CD4-positive, CD25-positive, alpha-beta regulatory T cell (primary cell): ENCODE data around the gene ASRGL1. TPM values are rescaled to one million over a fixed set of nuclear protein-coding genes. Genes with fewer than 3 reads are reported as not detected.

Source experiments
- ATAC-seq, 2 donors: fragments of 150-1000 bp; cut with Tn5 transposase; one replicate each; pipeline ENCODE4 v1.10.0; 2021; ENCODE audit warnings: low read depth in 2 of 2, moderate number of reproducible peaks in 2 of 2, moderate library complexity in 1 of 2
- DNase-seq, 3 donors: peaks; one replicate each; pipeline versions ENCODE4 v3.0.0 to v3.0.0-alpha.2; 2012 to 2022; ENCODE audit warnings: mixed read lengths in 1 of 3
- H3K27ac ChIP-seq: one replicate; pipeline ENCODE4 v1.7.0; 2013; ENCODE audit warnings: mild to moderate bottlenecking, low read length; ENCODE audit not compliant: insufficient read depth, poor library complexity, severe bottlenecking
- H3K27me3 ChIP-seq: one replicate; pipeline ENCODE4 v1.7.0; 2013; ENCODE audit warnings: low read length; ENCODE audit not compliant: control insufficient read depth, insufficient read depth
- H3K36me3 ChIP-seq: one replicate; pipeline ENCODE4 v1.7.0; 2013; ENCODE audit warnings: mild to moderate bottlenecking, low read length, moderate library complexity; ENCODE audit not compliant: control insufficient read depth, insufficient read depth
- H3K4me1 ChIP-seq: 2 replicates; pipeline ENCODE4 v1.7.0; 2013; ENCODE audit warnings: mild to moderate bottlenecking, low read length; ENCODE audit not compliant: insufficient read depth, control insufficient read depth, poor library complexity, severe bottlenecking
- H3K4me3 ChIP-seq: one replicate; pipeline ENCODE4 v1.7.0; 2013; ENCODE audit warnings: low read depth, mild to moderate bottlenecking, low read length, moderate library complexity
- H3K9me3 ChIP-seq, 2 experiments: 1 replicate in 1 of 2; 2 replicates in 1 of 2; pipeline ENCODE4 v1.7.0; 2013; ENCODE audit warnings: low read length in 2 of 2, mild to moderate bottlenecking in 1 of 2, moderate library complexity in 1 of 2; ENCODE audit not compliant: control insufficient read depth in 2 of 2
- H3K27ac Mint-ChIP-seq, 3 donors: one replicate each; pipeline ENCODE4 v1.8.0; 2020 to 2022; ENCODE audit warnings: mild to moderate bottlenecking in 3 of 3, mixed read lengths in 3 of 3, moderate library complexity in 2 of 3
- H3K27me3 Mint-ChIP-seq: one replicate; pipeline ENCODE4 v1.8.0; 2022; ENCODE audit warnings: mild to moderate bottlenecking, mixed read lengths
- H3K36me3 Mint-ChIP-seq: one replicate; pipeline ENCODE4 v1.8.0; 2020; ENCODE audit warnings: mixed read lengths
- H3K4me1 Mint-ChIP-seq, 4 donors: one replicate each; pipeline ENCODE4 v1.8.0; 2020 to 2022; ENCODE audit warnings: mixed read lengths in 4 of 4, mild to moderate bottlenecking in 1 of 4
- H3K4me3 Mint-ChIP-seq, 4 donors: one replicate each; pipeline ENCODE4 v1.8.0; 2020 to 2022; ENCODE audit warnings: mild to moderate bottlenecking in 4 of 4, mixed read lengths in 4 of 4, moderate library complexity in 3 of 4
- H3K9me3 Mint-ChIP-seq, 7 donors: one replicate each; pipeline ENCODE4 v1.8.0; 2020 to 2022; ENCODE audit warnings: mixed read lengths in 7 of 7, mild to moderate bottlenecking in 3 of 7, moderate library complexity in 2 of 7
- polyA plus RNA-seq, 4 donors: library from polyadenylated mRNA; unstranded; fragments of 300-500 nt; fragmentation: Illumina TruSeq; gene quantifications; one replicate each; pipeline ENCODE4 v1.2.3, GENCODE V29; 2021
- total RNA-seq: library from RNA; stranded (reverse); gene quantifications from one replicate; pipeline ENCODE4 v1.2.3, GENCODE V29; 2022

The ASRGL1 gene
- total RNA-seq (0.57 TPM), polyA plus RNA-seq (1 to 10 TPM in 3 of 4 donors, not detected in 1; 1.4 to 3.6 (median 3.5) TPM)

- Mint-ChIP-seq H3K9me3 (peaks cover 0 to 3% (median 0%) of the 10 kb centered on the region in 7 donors), H3K4me1 (peaks cover 4 to 22% (median 6%) of the 10 kb centered on the region in 4 donors), H3K36me3 (no peaks in the 10 kb centered on the region), H3K27me3 (peaks cover 62% of the 10 kb centered on the region), H3K27ac (peak within 1 kb of the TSS; percentile 9 to 67 (median 49)), H3K4me3 (peak within 1 kb of the TSS; percentile 73 to 88 (median 86))
- H3K27me3 ChIP-seq = peaks cover 23% of the 10 kb centered on the region
- no peaks in the 10 kb centered on the region for H3K9me3 ChIP-seq
- peak; percentile 58 to 72 (median 62) for DNase-seq
- peak within 1 kb of the TSS; percentile 51 for H3K4me3 ChIP-seq
- H3K27ac ChIP-seq = no peak within 1 kb of the TSS
- peaks cover 13% of the 10 kb centered on the region for H3K4me1 ChIP-seq
- H3K36me3 ChIP-seq = no peaks in the 10 kb centered on the region
- ATAC-seq = peak; percentile 62 to 70
Measured at GRCh38 chr11:62337303-62338181, at the start of gene ASRGL1. ASRGL1 (plus strand) TSS chr11:62337448; CDS start chr11:62337978, 530 bp downstream.

- H3K4me3 ChIP-seq = no peak overlapping the region
- H3K27me3 Mint-ChIP-seq = peaks cover 28% of the 10 kb centered on the region
- H3K27ac Mint-ChIP-seq = peak overlapping the region in 1 of 3 donors; percentile 94
- H3K4me1 Mint-ChIP-seq = no peaks in the 10 kb centered on the region
- DNase-seq = peak in 1 of 3 donors; percentile 14
- no peaks in the 10 kb centered on the region for H3K27me3 ChIP-seq
- no peak overlapping the region for H3K4me3 Mint-ChIP-seq
- H3K9me3 Mint-ChIP-seq = peaks cover 0 to 2% (median 0%) of the 10 kb centered on the region in 7 donors
- H3K9me3 ChIP-seq = no peaks in the 10 kb centered on the region
- no peaks in the 10 kb centered on the region for H3K36me3 ChIP-seq
- no peak overlapping the region for H3K27ac ChIP-seq
- no peaks in the 10 kb centered on the region for H3K4me1 ChIP-seq
- no peaks in the 10 kb centered on the region for H3K36me3 Mint-ChIP-seq
- no peak for ATAC-seq
Measured at GRCh38 chr11:62295504-62295903, 41.7 kb upstream of the ASRGL1 start.

GRCh38 chr11:62298975-62299374, 38.3 kb upstream of the ASRGL1 start, which contains the start of gene SCGB1D4:
SCGB1D4 (minus strand) TSS chr11:62299075; CDS start chr11:62299010, 65 bp downstream.
- peaks cover 7% of the 10 kb centered on the region for H3K27me3 ChIP-seq
- no peaks in the 10 kb centered on the region for H3K36me3 Mint-ChIP-seq
- no peaks in the 10 kb centered on the region for H3K9me3 ChIP-seq
- H3K4me1 ChIP-seq = no peaks in the 10 kb centered on the region
- no peaks in the 10 kb centered on the region for H3K4me1 Mint-ChIP-seq
- no peak for DNase-seq
- no peak within 1 kb of the TSS for H3K4me3 Mint-ChIP-seq
- no peak within 1 kb of the TSS for H3K4me3 ChIP-seq
- no peaks in the 10 kb centered on the region for H3K36me3 ChIP-seq
- H3K27ac ChIP-seq = no peak within 1 kb of the TSS
- H3K27ac Mint-ChIP-seq = no peak within 1 kb of the TSS
- no peak for ATAC-seq
- H3K27me3 Mint-ChIP-seq = peaks cover 25% of the 10 kb centered on the region
- H3K9me3 Mint-ChIP-seq = no peaks in the 10 kb centered on the region

- DNase-seq (no peak), ATAC-seq (no peak)
- H3K27me3 ChIP-seq = peaks cover 10% of the 10 kb centered on the region
- H3K4me3 ChIP-seq = no peak overlapping the region
- Mint-ChIP-seq H3K27ac (no peak overlapping the region), H3K27me3 (peaks cover 41% of the 10 kb centered on the region), H3K4me1 (peaks cover 0 to 10% (median 2%) of the 10 kb centered on the region in 4 donors), H3K4me3 (no peak overlapping the region), H3K9me3 (peaks cover 0 to 6% (median 0%) of the 10 kb centered on the region in 7 donors), H3K36me3 (no peaks in the 10 kb centered on the region)
- peaks cover 0 to 4% of the 10 kb centered on the region in 2 experiments for H3K9me3 ChIP-seq
- H3K4me1 ChIP-seq = no peaks in the 10 kb centered on the region
- H3K27ac ChIP-seq = no peak overlapping the region
- no peaks in the 10 kb centered on the region for H3K36me3 ChIP-seq
Measured at GRCh38 chr11:62306227-62306626, 31.0 kb upstream of the ASRGL1 start.

GRCh38 chr11:62307950-62308349, 29.3 kb upstream of the ASRGL1 start:
- peaks cover 0 to 6% (median 1%) of the 10 kb centered on the region in 7 donors for H3K9me3 Mint-ChIP-seq
- no peaks in the 10 kb centered on the region for H3K36me3 Mint-ChIP-seq
- no peak overlapping the region for H3K4me3 ChIP-seq
- H3K9me3 ChIP-seq = peaks cover 0 to 4% of the 10 kb centered on the region in 2 experiments
- H3K36me3 ChIP-seq = no peaks in the 10 kb centered on the region
- peaks cover 0 to 17% (median 11%) of the 10 kb centered on the region in 4 donors for H3K4me1 Mint-ChIP-seq
- H3K27ac Mint-ChIP-seq = no peak overlapping the region
- DNase-seq (no peak), ATAC-seq (no peak)
- H3K27me3 Mint-ChIP-seq = peaks cover 44% of the 10 kb centered on the region
- H3K27ac ChIP-seq = no peak overlapping the region
- H3K4me1 ChIP-seq = no peaks in the 10 kb centered on the region
- no peak overlapping the region for H3K4me3 Mint-ChIP-seq
- H3K27me3 ChIP-seq = peaks cover 8% of the 10 kb centered on the region

- H3K4me3 Mint-ChIP-seq = peak overlapping the region in 1 of 4 donors; percentile 14
- Histone ChIP-seq H3K9me3 (peaks cover 0 to 4% of the 10 kb centered on the region in 2 experiments), H3K27me3 (peaks cover 16% of the 10 kb centered on the region), H3K36me3 (no peaks in the 10 kb centered on the region), H3K4me1 (no peaks in the 10 kb centered on the region), H3K4me3 (no peak overlapping the region), H3K27ac (no peak overlapping the region)
- ATAC-seq = no peak
- DNase-seq = no peak
- peaks cover 47% of the 10 kb centered on the region for H3K27me3 Mint-ChIP-seq
- H3K36me3 Mint-ChIP-seq = no peaks in the 10 kb centered on the region
- peaks cover 0 to 6% (median 1%) of the 10 kb centered on the region in 7 donors for H3K9me3 Mint-ChIP-seq
- H3K27ac Mint-ChIP-seq = no peak overlapping the region
- H3K4me1 Mint-ChIP-seq = peaks cover 0 to 17% (median 11%) of the 10 kb centered on the region in 4 donors
Measured at GRCh38 chr11:62309991-62310390, 27.3 kb upstream of the ASRGL1 start.

GRCh38 chr11:62315431-62315830, 21.8 kb upstream of the ASRGL1 start:
- Histone ChIP-seq H3K4me3 (no peak overlapping the region), H3K27me3 (peaks cover 17% of the 10 kb centered on the region), H3K4me1 (no peaks in the 10 kb centered on the region), H3K36me3 (no peaks in the 10 kb centered on the region), H3K27ac (no peak overlapping the region), H3K9me3 (no peaks in the 10 kb centered on the region)
- Mint-ChIP-seq H3K4me3 (no peak overlapping the region), H3K9me3 (peaks cover 0 to 1% (median 0%) of the 10 kb centered on the region in 7 donors), H3K27ac (no peak overlapping the region), H3K4me1 (peaks cover 0 to 15% (median 9%) of the 10 kb centered on the region in 4 donors), H3K36me3 (no peaks in the 10 kb centered on the region), H3K27me3 (peaks cover 23% of the 10 kb centered on the region)
- DNase-seq (no peak), ATAC-seq (no peak)
